NCI-H1105 treated with DMSO at 0.1 percent for 48 hours (cell line): ENCODE measurements around the gene RXRA.

Source experiments
- DNase-seq: peaks from one replicate; lab custom pipeline; 2025; lab: John Stamatoyannopoulos, UW

The RXRA gene

DNA sequence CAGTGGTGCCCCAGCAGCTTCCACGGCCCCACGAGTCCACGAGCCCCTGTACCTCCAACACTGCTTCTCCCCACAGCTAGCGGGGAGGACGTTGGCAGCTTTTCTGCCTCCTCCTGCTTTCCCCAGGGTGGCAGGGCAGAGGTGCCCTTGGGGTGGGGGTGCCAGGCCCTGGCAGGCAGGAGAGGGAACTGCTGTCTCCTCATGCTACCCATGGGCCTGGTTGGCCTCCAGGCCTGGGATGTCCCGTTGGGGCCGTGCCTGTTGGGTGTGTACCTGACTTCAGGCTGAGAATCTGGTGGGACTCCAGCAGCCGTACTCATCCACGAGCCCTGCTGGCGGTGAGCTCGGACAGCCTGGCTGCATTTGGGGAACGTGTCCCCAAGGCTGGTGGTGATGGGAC lies 27.3 kb downstream of the RXRA start:
- no peak for DNase-seq

- no peak for DNase-seq
Measured at GRCh38 chr9:134355158-134355557, 28.9 kb downstream of the RXRA start.

DNA sequence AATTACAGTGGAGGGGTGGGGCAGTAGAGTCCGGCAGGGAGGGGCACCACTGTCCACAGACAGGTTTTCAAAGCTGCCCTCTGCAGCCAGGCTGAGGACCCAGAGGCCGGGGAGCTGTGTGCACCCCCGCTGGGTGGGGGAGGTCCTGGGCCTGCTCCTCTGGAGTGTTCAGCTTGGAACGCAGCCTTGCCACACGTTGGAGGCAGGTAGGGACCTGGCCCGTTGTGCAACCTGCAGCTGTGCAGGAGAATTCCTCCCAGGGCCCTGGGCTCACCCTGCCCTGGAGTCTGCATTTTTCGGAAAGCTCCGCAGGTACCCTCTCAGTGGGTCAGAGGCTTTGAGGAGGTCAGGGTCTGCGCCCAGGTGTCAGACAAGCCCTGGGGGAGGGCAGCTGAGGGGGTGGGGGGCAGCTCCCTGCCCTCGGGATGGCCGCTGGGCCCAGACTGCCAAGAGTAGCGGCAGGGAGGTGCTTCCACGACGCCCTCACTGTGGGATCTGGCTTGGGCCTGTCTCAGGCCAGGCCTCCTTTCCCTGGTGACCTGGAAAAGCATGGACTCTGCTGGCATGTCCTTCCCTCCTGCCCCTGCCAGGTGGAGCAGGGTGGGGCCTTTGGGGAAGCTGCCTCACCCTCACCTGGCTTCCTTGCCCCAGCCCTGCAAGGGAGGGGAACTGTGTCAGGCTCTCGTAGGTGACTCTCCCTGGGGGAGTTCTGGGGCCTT lies 29.5 kb downstream of the RXRA start:
- DNase-seq = no peak

- DNase-seq = no peak
Measured at GRCh38 chr9:134356496-134357470, 30.5 kb downstream of the RXRA start.

GRCh38 chr9:134357631-134358025 lies 31.4 kb downstream of the RXRA start:
- DNase-seq = no peak

DNA sequence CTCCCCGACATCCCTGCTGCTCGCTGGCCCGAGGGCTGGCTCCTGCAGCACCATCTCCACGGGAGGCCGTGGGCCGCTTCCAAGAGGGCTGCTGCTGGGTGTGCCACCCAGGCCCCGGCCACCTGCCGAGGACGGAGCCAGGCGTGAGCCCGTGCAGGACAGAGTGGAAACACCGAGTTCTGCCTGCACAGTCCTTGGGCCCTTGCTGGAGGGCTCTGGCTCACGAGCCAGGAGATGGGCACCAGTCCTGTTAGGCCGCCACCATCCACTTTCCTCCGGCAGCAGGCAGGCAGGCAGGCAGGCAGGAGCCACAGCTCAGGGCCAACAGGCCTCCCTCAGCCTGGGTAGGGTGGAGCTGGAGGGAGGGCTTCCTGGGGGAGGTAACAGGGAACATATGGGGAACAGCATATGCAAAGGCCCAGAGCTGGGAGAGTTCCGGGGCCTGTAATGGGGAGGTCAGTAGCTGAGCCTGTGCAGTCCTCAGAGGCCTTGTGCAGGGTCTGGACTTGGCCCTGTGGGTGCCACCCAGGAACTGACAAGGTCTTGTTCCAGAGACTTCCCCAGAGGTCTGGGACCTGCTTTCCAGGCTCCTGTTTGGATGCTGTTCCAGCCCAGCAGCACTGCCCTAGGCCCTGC lies 31.9 kb downstream of the RXRA start:
- no peak for DNase-seq

DNA sequence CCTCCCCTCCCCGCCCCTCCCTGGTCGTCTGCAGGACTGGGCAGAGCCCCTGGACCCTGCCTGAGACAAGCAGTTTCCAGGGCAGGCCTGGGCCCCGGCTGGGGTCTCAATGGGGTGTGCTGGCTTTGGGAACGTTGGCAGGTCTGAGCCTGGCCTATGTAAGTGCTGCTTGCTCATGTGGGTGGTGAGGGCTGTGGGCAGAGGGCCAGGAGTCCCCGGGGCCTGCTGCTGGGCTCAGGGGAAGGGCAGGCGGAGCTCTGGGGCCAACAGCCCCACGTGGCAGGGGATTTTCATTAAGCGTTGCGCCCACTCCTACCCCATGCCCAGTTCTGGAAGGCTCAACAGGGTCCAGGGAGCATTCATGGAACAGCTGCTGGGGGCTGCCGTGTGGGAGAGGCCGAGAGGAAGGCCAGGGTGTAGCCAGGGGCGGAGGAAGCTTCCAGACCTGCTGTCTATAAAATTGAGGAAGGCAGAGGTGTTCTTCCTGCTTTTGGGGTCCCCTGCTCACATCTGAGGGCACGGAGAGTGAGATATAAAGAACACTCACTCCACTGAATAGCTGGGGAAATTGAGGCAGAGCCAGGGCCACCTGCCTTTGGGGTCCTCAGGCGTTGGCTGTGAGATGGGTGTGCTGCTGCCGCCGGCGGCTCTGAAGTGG lies 32.5 kb downstream of the RXRA start:
- peak; percentile 84 for DNase-seq

- DNase-seq = no peak
Measured at GRCh38 chr9:134359493-134360179, 33.4 kb downstream of the RXRA start.

GRCh38 chr9:134360180-134360759 lies 34.0 kb downstream of the RXRA start:
- no peak for DNase-seq

- no peak for DNase-seq
Measured at GRCh38 chr9:134360897-134361296, 34.6 kb downstream of the RXRA start.

DNA sequence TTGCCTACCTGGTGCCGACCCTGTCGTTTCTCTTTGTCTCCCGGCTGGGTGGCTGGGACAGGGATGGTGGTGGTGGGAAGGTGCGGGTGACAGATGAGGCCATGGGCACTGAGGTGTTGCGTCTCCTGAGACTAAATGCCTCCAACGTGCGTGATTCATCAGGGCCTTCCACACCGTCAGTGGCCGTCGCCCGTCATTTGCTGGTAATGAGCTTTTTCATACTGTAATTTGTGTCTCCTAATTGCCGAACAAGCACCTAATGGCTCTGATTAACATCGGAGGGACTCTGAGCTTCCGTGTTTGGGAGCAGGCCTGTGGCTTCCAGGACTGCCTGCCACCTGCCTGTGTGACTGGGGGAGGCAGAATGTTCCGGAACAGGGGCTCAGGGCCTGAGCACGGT lies 35.2 kb downstream of the RXRA start:
- DNase-seq = no peak

DNA sequence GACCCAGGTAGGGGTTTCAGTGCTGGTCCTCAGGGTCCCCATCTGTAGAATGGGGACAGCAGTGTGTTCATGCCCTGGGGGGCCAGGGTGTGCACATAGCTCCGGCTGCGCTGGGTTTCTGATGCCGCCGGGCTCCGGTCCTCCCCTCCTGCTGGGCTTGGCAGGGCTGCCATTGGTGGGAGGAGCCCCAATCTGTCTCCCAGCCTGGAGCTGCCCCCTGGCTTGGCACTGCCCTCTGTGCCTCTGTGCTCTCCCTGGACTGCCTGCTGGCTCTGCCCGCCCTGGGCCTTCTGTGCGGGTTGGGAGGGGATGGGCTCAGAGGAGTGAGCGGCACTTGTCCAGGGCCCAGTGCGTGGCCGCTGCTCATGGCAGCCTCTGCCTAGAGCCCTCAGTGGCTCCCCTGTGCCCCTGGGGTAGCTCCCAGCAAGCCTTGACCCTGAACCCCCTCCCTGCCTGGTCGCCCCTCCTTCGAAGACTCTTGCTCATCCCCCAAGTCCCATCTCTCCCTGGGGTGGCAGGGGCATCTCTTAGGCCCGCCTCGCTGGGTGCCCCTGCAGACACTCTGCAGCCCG lies 35.7 kb downstream of the RXRA start:
- DNase-seq = no peak

GRCh38 chr9:134363450-134363849 lies 37.2 kb downstream of the RXRA start:
- DNase-seq = no peak

GRCh38 chr9:134364391-134365114 lies 38.3 kb downstream of the RXRA start:
- DNase-seq = no peak

GRCh38 chr9:134365115-134365596 lies 38.9 kb downstream of the RXRA start:
- no peak for DNase-seq

- DNase-seq = peak; percentile 86
Measured at GRCh38 chr9:134365791-134366222, 39.6 kb downstream of the RXRA start.

DNA sequence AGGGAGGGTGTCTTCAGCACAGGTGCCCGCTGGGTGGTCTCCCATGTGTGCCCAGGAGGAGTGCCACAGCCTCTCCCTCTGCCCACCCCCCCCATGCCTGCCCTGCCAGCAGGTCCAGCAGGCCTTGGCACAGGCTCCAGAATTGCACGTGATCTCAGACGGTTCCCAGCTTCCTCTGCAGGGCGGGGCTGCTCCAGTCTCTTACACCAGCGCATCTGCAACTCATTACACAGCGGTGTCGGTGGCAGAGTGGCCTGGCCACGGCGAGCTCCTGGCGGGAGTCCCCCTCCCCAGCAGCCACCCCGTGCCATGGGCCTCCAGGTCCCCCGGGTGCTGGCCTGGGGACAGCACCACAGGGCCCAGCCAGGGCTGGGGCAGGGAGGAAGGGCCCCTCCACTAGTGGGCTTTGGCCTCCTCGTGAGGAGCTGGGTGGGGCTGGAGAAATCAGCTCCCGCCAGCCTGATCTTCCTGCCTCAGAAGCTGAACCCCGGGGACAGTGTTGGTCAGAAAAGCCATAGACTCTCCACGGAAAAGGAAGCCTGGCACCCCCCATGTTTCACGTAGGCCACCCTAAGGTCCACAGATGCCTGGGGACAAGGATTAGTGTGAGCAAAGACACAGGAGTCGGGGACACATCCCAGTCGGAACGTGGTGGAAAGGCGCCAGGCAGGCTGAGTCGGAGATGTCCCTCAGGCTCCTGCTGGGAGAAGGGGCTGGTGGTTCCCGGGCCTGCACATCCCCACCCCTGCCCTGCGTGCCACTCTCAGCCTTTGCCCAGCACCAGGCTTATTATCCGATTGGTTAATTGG lies 40.2 kb downstream of the RXRA start:
- DNase-seq = peak; percentile 86

DNA sequence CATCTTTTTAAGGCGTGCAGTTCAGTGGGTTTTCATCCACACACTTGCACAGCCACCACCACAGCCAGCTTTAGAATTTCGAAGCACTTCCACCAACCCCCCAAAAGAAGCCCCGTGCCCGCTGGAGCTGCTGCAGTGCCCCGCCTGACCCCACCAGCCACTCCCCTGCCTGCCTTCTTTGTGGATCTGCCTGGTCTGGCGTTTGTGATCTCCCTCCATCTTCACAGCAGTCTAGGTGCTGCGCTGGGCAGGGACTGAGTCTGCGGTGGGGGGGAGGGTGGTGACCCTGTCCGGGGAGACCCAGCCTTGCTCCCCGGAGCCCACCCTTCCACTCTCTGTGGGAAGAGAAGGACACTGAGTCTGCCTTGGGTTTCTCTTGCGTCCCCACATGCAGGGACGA lies 40.8 kb downstream of the RXRA start:
- DNase-seq = no peak
